Endothelial cell (in vitro differentiated cells): ENCODE results near the gene AADACL4. TPM values are rescaled to one million over a fixed set of nuclear protein-coding genes. Genes with fewer than 3 reads are reported as not detected.

Source experiments
- DNase-seq: peaks from one replicate; pipeline ENCODE4 v3.0.0; 2021; ENCODE audit warnings: low spot score
- H3K27ac Mint-ChIP-seq: one replicate; pipeline ENCODE4 v1.8.0; 2021; ENCODE audit warnings: mixed read lengths, inconsistent platforms; ENCODE audit not compliant: unreplicated experiment
- H3K27me3 Mint-ChIP-seq: one replicate; pipeline ENCODE4 v1.8.0; 2021; ENCODE audit warnings: mild to moderate bottlenecking, moderate library complexity, mixed read lengths, inconsistent platforms; ENCODE audit not compliant: unreplicated experiment
- H3K36me3 Mint-ChIP-seq: one replicate; pipeline ENCODE4 v1.8.0; 2021; ENCODE audit warnings: mild to moderate bottlenecking, low read depth, mixed read lengths, inconsistent platforms; ENCODE audit not compliant: unreplicated experiment
- H3K4me1 Mint-ChIP-seq: one replicate; pipeline ENCODE4 v1.8.0; 2021; ENCODE audit warnings: mild to moderate bottlenecking, mixed read lengths, inconsistent platforms; ENCODE audit not compliant: unreplicated experiment
- H3K4me3 Mint-ChIP-seq: one replicate; pipeline ENCODE4 v1.8.0; 2021; ENCODE audit warnings: mild to moderate bottlenecking, mixed read lengths, inconsistent platforms; ENCODE audit not compliant: unreplicated experiment
- H3K9me3 Mint-ChIP-seq: one replicate; pipeline ENCODE4 v1.8.0; 2021; ENCODE audit warnings: mixed read lengths, inconsistent platforms; ENCODE audit not compliant: unreplicated experiment
- total RNA-seq: library from RNA; stranded (reverse); fragmentation: NEBNext Ultra II Directional; extraction: Animal tissue kit (Norgen Biotek cat#: 25700); gene quantifications from one replicate; pipeline ENCODE4 v1.2.1, GENCODE V29; 2021; ENCODE audit not compliant: unreplicated experiment
- TF ChIP-seq, protein P1 (sequence below): fragments of 200-600 bp; sonication (generic); IDR thresholded peaks from one replicate; pipeline ENCODE4 v1.5.0; 2021; ENCODE audit warnings: antibody characterized with exemption; ENCODE audit not compliant: unreplicated experiment

The AADACL4 gene
- total RNA-seq, 1 donor from 2014 or later, result not detected

DNA sequence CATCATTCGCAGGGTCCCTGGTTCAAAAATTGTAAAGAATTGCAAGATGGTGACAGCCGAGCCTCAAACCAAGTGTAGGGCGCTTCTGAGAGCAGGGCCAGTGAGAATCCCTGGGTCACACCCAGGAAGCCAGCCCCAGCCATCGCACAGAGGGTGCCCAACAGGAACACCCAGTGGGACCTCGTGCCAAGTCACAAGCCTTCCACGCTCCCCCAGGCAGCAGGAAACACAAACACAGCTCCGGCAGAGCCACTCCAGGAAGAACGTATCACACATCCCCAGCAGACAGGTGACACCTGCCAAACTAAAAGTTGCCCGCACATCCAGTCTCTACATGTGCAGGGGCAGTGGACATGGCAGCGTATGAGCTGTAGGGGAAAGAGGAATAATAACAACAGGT lies 46.1 kb upstream of the AADACL4 start:
- H3K27ac Mint-ChIP-seq, result no peak overlapping the region
- TF ChIP-seq, protein P1, sequence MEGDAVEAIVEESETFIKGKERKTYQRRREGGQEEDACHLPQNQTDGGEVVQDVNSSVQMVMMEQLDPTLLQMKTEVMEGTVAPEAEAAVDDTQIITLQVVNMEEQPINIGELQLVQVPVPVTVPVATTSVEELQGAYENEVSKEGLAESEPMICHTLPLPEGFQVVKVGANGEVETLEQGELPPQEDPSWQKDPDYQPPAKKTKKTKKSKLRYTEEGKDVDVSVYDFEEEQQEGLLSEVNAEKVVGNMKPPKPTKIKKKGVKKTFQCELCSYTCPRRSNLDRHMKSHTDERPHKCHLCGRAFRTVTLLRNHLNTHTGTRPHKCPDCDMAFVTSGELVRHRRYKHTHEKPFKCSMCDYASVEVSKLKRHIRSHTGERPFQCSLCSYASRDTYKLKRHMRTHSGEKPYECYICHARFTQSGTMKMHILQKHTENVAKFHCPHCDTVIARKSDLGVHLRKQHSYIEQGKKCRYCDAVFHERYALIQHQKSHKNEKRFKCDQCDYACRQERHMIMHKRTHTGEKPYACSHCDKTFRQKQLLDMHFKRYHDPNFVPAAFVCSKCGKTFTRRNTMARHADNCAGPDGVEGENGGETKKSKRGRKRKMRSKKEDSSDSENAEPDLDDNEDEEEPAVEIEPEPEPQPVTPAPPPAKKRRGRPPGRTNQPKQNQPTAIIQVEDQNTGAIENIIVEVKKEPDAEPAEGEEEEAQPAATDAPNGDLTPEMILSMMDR, result no peak
- peaks cover 17% of the 10 kb centered on the region for H3K27me3 Mint-ChIP-seq
- H3K4me3 Mint-ChIP-seq, result no peak overlapping the region
- peaks cover 14% of the 10 kb centered on the region for H3K4me1 Mint-ChIP-seq
- no peaks in the 10 kb centered on the region for H3K9me3 Mint-ChIP-seq
- H3K36me3 Mint-ChIP-seq, result peaks cover 8% of the 10 kb centered on the region
- DNase-seq, result no peak

DNA sequence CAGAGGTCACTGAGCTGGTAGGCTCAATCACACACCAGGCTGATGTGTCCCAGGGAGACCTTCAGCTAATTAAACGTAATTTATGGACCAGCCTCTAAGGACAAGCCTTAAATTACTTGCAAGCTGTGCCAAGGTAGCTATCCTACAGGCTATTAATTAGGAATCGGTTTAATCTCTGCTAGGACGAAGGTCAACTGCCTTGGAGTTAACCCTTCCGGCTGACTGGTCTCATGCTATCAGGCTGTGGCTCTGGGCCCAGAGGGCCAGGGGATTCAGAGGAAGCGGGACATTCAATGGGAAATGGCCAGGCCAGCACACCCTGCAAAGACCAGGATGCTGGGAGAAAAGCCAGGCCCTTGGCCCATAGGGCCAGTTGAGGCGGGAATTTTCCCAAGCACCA lies 44.9 kb upstream of the AADACL4 start:
- no peak for DNase-seq
- TF ChIP-seq, protein P1, result no peak
- Mint-ChIP-seq H3K27me3 (peaks cover 15% of the 10 kb centered on the region), H3K9me3 (no peaks in the 10 kb centered on the region), H3K4me3 (no peak overlapping the region), H3K36me3 (peaks cover 8% of the 10 kb centered on the region), H3K27ac (no peak overlapping the region), H3K4me1 (peaks cover 23% of the 10 kb centered on the region)

DNA sequence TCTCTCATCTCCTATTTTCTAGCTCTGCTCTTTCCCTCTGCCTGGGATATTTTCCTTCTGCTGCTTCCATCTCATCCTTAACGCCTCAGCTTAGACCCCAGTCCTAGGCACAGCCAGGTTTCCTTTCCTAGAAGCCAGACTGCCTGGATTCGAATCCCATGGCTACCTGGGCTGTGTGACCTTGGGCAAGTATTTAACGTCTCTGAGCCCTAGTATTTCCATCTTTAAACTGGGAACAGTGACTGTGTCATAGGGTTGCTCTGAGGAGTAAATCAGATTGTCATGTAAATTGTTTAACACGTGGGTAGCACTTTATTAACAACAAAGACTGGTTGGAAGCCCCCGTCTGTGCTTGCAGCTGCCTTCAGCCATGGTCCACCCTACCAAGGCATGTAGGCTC lies 44.2 kb upstream of the AADACL4 start:
- H3K4me1 Mint-ChIP-seq, result peaks cover 27% of the 10 kb centered on the region
- DNase-seq, result no peak
- no peak overlapping the region for H3K4me3 Mint-ChIP-seq
- no peak overlapping the region for H3K27ac Mint-ChIP-seq
- H3K27me3 Mint-ChIP-seq, result peaks cover 11% of the 10 kb centered on the region
- H3K9me3 Mint-ChIP-seq, result no peaks in the 10 kb centered on the region
- TF ChIP-seq, protein P1, result no peak
- H3K36me3 Mint-ChIP-seq, result peaks cover 4% of the 10 kb centered on the region

DNA sequence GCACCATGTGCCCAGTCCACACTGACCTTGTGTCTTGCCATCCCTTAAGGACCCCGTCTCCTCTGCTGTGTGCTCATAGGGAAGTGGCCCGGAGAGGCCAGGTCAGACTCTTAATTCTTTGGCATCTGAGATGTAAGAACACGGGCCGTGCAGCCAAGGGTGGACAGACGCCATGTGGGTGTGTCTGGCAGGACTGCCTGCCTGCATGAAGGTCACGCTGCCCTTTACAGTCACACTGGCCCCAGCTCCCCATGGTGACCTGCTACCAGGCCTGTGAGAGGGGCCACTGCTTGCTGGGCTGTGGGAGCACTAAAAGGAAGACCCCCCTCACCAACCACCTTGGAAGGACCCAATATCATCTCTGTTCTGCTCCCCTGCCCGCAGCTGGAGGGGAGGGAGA lies 43.5 kb upstream of the AADACL4 start:
- peaks cover 9% of the 10 kb centered on the region for H3K27me3 Mint-ChIP-seq
- peaks cover 26% of the 10 kb centered on the region for H3K4me1 Mint-ChIP-seq
- H3K36me3 Mint-ChIP-seq, result peaks cover 3% of the 10 kb centered on the region
- no peak overlapping the region for H3K27ac Mint-ChIP-seq
- TF ChIP-seq, protein P1, result no peak
- H3K9me3 Mint-ChIP-seq, result no peaks in the 10 kb centered on the region
- no peak overlapping the region for H3K4me3 Mint-ChIP-seq
- DNase-seq, result no peak

DNA sequence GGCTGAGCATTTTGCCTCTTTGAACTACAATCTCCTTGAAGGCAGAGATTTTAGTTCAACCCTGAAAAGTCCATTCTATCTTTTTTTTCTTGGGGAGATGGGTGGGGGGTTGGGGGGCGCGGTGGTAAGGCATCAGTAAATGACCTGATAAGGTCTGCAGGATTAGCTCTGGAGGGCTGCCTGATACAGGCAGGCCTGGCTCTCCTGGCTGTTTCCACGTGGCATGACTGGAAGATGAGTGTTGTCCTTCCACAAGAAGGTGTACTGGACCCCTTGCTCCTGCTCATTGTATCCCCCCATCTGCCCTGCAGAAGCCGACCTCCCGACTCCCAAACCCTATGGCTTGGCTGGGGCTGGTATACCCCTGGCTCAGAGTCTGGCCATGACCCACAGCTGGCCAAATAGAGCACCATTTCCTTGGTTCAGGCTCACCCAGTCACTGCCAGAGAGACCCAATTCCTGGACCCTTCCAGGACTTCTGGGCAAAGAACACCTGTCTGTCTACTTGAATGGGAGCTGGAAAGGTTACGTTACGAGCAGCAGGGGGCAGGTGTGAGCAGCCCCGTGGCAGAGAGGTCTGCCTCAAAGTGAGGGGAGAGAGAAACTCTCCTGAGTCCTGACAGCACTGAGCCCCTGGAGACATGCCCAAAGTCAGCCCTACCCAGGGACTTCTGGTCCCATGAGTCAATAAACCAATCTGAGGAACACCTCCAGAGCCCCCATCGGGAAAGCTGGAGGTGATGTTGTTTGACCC lies 42.8 kb upstream of the AADACL4 start:
- peaks cover 3% of the 10 kb centered on the region for H3K36me3 Mint-ChIP-seq
- peaks cover 9% of the 10 kb centered on the region for H3K27me3 Mint-ChIP-seq
- H3K4me3 Mint-ChIP-seq, result no peak overlapping the region
- peak; percentile 71 for DNase-seq
- TF ChIP-seq, protein P1, result peak; percentile 57
- H3K27ac Mint-ChIP-seq, result no peak overlapping the region
- H3K4me1 Mint-ChIP-seq, result peaks cover 26% of the 10 kb centered on the region
- H3K9me3 Mint-ChIP-seq, result no peaks in the 10 kb centered on the region
